Esophagus squamous epithelium (tissue), 5 donors: ENCODE data around the gene MPP4. TPM values are rescaled to one million over a fixed set of nuclear protein-coding genes. Genes with fewer than 3 reads are reported as not detected.

Source experiments
- DNase-seq: peaks from one replicate; lab custom pipeline; 2025; lab: John Stamatoyannopoulos, UW
- H3K27ac ChIP-seq, 4 donors: fragments of 200-600 bp; sonication (generic); one replicate each; pipeline ENCODE4 v1.5.1; 2016 to 2019; ENCODE audit warnings: mild to moderate bottlenecking in 1 of 4
- H3K27me3 ChIP-seq, 4 donors: fragments of 200-600 bp; sonication (generic); 1 replicate in 3 of 4; 2 replicates in 1 of 4; pipeline versions ENCODE4 v1.5.1 to v1.6.0; 2017 to 2021; ENCODE audit warnings: antibody characterized with exemption in 1 of 4
- H3K36me3 ChIP-seq, 3 donors: fragments of 200-600 bp; sonication (generic); one replicate each; pipeline ENCODE4 v1.5.1; 2016 to 2019
- H3K4me1 ChIP-seq, 3 donors: fragments of 200-600 bp; sonication (generic); one replicate each; pipeline ENCODE4 v1.5.1; 2017 to 2019
- H3K4me3 ChIP-seq, 4 donors: fragments of 200-600 bp; sonication (generic); 1 replicate in 3 of 4; 2 replicates in 1 of 4; pipeline ENCODE4 v1.5.1; 2016 to 2019; ENCODE audit warnings: mild to moderate bottlenecking in 2 of 4, moderate library complexity in 1 of 4
- H3K9me3 ChIP-seq, 3 donors: fragments of 200-600 bp; sonication (generic); one replicate each; pipeline ENCODE4 v1.5.1; 2016 to 2019
- POLR2A ChIP-seq, 4 donors: fragments of 450-650 bp; IDR thresholded peaks; one replicate each; pipeline ENCODE4 v1.6.1; 2017; ENCODE audit warnings: antibody characterized with exemption in 4 of 4, mild to moderate bottlenecking in 4 of 4, moderate library complexity in 3 of 4
- WGBS, 2 donors: methylation state at CpG; one replicate each; pipeline ENCODE4 v1.1.5; 2018; 5-methylcytosine and 5-hydroxymethylcytosine counted together
- intact Hi-C: fragments of 100-400 bp; cut with DNase I; formaldehyde crosslinking; loops from one replicate; pipeline ENCODE4 v1.15.0; 2022
- total RNA-seq, 4 donors: library from RNA; depleted of rRNA; stranded (reverse); fragments of >200 nt; gene quantifications; one replicate each; pipeline ENCODE4 v1.1.0, GENCODE V29; 2016
- TF ChIP-seq, protein P1 (sequence below), 6 experiments: fragments of 450-650 bp in 4 of 6; fragments of 200-600 bp in 2 of 6; sonication (generic) in 2 of 6; IDR thresholded peaks; one replicate each; pipeline ENCODE4 v1.5.1; 2016 to 2019; ENCODE audit warnings: antibody characterized with exemption in 6 of 6, mild to moderate bottlenecking in 4 of 6, moderate library complexity in 4 of 6
- donor health status: DM: yes; HTN: yes; CAD: no.

Gene MPP4
- total RNA-seq, 4 donors from 2014 or later = 0.19 TPM; not detected in 3

DNA sequence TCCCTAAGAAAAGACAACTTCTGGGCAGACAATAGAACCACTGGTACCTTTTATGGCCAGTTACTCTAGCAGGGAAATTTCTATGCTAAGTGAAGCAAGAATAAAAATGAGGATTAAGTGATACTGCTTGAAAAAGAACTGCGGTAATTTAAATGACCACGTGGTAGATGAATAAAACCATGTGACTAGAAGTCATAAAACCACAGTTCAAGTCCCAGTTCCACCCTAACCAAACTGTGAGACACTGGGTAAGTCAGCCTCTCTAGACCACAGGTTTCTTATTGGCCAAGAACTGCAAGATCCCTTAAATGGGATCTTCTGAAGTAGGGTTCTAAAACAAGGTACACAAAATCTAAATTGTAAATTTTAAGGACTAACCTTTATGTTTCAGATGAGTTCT lies 67.9 kb downstream of the MPP4 start:
- whole genome bisulfite sequencing, 2 donors = 58 to 83% methylated on average over 2 of the region's 2 CpGs
- TF ChIP-seq, protein P1, sequence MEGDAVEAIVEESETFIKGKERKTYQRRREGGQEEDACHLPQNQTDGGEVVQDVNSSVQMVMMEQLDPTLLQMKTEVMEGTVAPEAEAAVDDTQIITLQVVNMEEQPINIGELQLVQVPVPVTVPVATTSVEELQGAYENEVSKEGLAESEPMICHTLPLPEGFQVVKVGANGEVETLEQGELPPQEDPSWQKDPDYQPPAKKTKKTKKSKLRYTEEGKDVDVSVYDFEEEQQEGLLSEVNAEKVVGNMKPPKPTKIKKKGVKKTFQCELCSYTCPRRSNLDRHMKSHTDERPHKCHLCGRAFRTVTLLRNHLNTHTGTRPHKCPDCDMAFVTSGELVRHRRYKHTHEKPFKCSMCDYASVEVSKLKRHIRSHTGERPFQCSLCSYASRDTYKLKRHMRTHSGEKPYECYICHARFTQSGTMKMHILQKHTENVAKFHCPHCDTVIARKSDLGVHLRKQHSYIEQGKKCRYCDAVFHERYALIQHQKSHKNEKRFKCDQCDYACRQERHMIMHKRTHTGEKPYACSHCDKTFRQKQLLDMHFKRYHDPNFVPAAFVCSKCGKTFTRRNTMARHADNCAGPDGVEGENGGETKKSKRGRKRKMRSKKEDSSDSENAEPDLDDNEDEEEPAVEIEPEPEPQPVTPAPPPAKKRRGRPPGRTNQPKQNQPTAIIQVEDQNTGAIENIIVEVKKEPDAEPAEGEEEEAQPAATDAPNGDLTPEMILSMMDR (IDR thresholded peaks at IDR 0.05) = no peak
- TF ChIP-seq POLR2A (IDR thresholded peaks at IDR 0.05) = no peak
- Histone ChIP-seq H3K4me1 (no peaks in the 10 kb centered on the region), H3K27me3 (no peaks in the 10 kb centered on the region), H3K27ac (no peak overlapping the region), H3K36me3 (peaks cover 0 to 96% (median 11%) of the 10 kb centered on the region in 3 donors), H3K4me3 (no peak overlapping the region), H3K9me3 (no peaks in the 10 kb centered on the region)
- intact Hi-C loops = no loop called here
- DNase-seq = no peak

DNA sequence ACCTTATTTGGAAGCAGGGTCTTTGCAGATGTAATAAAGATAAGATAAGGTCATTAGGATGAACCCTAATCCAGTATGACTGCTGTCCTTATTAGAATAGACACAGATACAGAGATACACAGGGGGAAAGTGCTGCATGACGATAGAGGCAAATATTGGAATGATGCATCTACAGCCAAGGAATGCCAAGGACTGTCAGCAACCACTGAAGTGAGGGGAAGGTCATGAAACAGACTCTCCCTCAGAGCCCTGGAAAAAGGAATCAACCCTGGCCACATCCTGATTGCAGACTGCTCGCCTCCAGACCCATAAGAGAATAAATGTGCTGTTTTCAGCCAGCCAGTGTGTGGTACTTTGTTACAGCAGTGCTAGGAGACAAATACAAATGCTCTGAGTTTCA lies 69.9 kb downstream of the MPP4 start:
- WGBS, 2 donors = 89 to 91% methylated on average over 2 of the region's 2 CpGs
- intact Hi-C loops = no loop called here
- no peak overlapping the region for H3K4me3 ChIP-seq
- TF ChIP-seq POLR2A (IDR thresholded peaks at IDR 0.05) = no peak
- TF ChIP-seq, protein P1 (IDR thresholded peaks at IDR 0.05) = no peak
- no peaks in the 10 kb centered on the region for H3K4me1 ChIP-seq
- H3K9me3 ChIP-seq = no peaks in the 10 kb centered on the region
- no peaks in the 10 kb centered on the region for H3K27me3 ChIP-seq
- H3K36me3 ChIP-seq = peaks cover 0 to 95% (median 11%) of the 10 kb centered on the region in 3 donors
- DNase-seq = no peak
- H3K27ac ChIP-seq = no peak overlapping the region

DNA sequence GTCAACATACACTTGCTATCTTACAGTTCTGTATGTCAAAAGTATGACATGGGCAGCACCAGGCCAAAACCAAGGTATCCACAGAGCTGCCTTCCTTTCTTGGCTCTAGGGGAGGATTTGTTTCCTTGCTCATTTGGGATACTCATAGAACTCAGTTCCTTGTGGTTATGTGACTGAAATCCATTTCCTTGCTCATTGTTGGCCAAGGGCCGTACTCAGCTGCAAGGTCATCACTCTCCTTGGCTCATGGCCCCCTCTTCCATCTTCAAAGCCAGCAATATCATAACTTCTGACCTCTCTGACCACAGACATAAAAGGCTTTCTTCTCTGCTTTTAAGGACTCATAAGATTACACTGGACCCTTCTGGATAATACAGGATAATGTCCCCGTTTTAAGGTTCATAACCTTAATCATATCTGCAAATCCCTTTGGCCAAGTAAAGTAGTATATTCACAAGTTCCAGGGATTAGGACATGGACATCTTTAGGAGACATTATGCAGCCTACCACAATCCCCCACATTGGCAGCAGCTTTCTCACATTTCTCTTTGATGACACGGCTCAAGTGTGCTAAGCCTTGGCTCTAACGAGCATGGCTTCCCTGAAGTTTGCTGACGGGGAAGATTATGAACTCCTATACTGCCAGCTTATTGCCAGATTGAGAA lies 76.0 kb downstream of the MPP4 start:
- peaks cover 0 to 58% (median 0%) of the 10 kb centered on the region in 3 donors for H3K36me3 ChIP-seq
- no peak overlapping the region for H3K27ac ChIP-seq
- no peak overlapping the region for H3K4me3 ChIP-seq
- H3K4me1 ChIP-seq = peaks cover 0 to 9% (median 0%) of the 10 kb centered on the region in 3 donors
- TF ChIP-seq, protein P1 (IDR thresholded peaks at IDR 0.05) = no peak
- TF ChIP-seq POLR2A (IDR thresholded peaks at IDR 0.05) = no peak
- H3K9me3 ChIP-seq = no peaks in the 10 kb centered on the region
- intact Hi-C loops = no loop called here
- DNase-seq = no peak
- WGBS, 2 donors = 87 to 88% methylated on average over 4 to 5 of the region's 5 CpGs
- no peaks in the 10 kb centered on the region for H3K27me3 ChIP-seq

DNA sequence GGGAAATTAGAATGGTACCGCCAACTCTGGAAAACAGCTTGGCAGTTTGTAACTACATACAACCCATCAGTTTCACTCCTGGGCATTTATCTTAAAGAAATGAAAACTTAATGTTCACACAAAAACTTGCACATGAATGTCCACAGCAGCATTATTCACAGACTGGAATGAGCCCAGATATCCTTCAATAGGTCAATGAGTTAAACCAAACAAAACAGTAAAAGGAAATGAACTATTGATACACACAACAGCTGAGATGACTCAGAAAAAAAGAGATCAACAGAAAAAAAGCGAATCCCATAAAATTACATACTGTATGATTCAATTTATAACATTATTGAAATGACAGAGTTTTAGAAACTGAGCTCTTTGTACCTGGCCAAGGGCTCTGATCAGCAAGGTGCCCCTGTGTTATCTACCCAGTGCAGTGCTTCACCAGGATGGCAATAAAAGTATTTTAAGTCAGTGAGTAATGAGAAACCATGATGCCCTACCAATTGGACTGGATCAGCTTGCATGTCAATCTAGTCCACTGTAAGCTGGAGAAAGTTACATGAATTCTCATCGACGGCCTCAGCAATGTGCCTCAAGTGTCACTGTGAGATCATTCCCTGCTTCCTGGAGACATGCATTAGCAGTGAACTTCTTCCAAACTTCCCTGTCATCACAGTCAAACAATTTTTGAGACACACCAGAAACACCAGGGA lies 77.0 kb downstream of the MPP4 start:
- no peak overlapping the region for H3K27ac ChIP-seq
- intact Hi-C loops = no loop called here
- H3K27me3 ChIP-seq = no peaks in the 10 kb centered on the region
- WGBS, 2 donors = 86 to 92% methylated on average over 4 of the region's 4 CpGs
- no peak overlapping the region for H3K4me3 ChIP-seq
- H3K9me3 ChIP-seq = no peaks in the 10 kb centered on the region
- DNase-seq = no peak
- no peak for TF ChIP-seq POLR2A (IDR thresholded peaks at IDR 0.05)
- TF ChIP-seq, protein P1 (IDR thresholded peaks at IDR 0.05) = no peak
- H3K4me1 ChIP-seq = peaks cover 0 to 9% (median 0%) of the 10 kb centered on the region in 3 donors
- peaks cover 0 to 48% (median 0%) of the 10 kb centered on the region in 3 donors for H3K36me3 ChIP-seq
